VCaP (cell line): ENCODE data around the gene FBXO42.

ENCODE experiments used
- H3K27ac ChIP-seq: fragments of 450-650 bp; 2 replicates; pipeline ENCODE4 v1.5.1; 2017
- TF ChIP-seq, protein P1 (sequence below): fragments of 450-650 bp; conservative IDR thresholded peaks from 2 replicates; pipeline ENCODE4 v1.5.1; 2017; ENCODE audit warnings: mild to moderate bottlenecking, moderate library complexity

The FBXO42 gene

DNA sequence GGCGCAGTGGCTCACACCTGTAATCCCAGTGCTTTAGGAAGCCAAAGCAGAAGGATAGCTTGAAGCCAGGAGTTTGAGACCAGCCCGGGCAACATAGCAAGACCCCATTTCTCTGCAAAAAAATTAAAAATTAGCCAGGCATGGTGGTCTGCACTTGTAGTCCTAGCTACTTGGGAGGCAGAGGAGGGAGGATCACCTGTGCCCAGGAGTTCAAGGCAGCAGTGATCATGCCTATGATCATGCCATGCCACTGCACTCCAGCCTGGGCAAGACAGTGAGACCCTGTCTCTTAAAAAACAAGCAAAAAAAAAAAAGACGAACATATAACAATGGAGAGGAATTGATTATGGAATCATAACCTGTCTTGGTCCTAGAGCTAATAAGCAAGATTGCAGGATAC, 45.1 kb downstream of the FBXO42 start:
- H3K27ac ChIP-seq: no peak overlapping the region
- TF ChIP-seq, protein P1, sequence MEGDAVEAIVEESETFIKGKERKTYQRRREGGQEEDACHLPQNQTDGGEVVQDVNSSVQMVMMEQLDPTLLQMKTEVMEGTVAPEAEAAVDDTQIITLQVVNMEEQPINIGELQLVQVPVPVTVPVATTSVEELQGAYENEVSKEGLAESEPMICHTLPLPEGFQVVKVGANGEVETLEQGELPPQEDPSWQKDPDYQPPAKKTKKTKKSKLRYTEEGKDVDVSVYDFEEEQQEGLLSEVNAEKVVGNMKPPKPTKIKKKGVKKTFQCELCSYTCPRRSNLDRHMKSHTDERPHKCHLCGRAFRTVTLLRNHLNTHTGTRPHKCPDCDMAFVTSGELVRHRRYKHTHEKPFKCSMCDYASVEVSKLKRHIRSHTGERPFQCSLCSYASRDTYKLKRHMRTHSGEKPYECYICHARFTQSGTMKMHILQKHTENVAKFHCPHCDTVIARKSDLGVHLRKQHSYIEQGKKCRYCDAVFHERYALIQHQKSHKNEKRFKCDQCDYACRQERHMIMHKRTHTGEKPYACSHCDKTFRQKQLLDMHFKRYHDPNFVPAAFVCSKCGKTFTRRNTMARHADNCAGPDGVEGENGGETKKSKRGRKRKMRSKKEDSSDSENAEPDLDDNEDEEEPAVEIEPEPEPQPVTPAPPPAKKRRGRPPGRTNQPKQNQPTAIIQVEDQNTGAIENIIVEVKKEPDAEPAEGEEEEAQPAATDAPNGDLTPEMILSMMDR: no peak

DNA sequence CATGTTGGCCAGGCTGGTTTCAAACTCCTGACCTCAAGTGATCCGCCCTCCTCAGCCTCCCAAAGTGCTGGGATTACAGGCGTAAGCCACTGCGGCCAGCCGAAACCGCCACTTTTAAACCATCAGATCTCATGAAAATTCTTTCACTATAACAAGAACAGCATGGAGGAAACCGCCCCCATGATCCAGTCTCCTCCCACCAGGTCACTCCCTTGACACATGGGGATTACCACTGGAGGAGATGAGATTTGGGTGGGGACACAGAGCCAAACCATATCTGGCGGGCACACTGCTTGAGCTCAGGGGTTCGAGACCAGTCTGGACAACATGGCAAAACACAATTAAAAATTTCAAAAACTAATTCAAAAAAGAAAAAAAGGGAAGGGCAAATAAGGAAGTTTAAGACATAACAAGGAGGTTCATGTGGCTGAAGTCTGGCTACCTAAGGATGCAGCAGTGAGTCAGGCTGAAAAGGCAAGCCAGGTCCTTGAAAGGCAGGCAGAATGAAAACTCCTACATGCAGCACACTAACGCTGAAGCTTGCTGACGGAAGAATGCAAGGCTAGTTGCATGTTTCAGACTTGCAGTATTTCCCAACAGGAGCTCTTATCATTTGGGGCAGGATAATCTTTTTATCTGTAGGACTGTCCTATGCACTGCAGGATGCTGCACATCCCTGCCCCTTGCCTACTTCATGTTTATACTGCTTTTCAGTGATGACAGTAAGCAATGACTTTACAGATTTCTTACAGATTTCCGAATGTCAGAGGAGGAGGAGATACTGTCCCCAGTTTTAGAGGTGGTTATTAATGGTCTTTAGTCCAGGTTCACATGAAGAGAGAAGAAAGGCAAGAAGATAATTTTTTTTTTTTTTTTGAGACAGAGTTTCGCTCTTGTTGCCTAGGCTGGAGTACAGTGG, 49.3 kb downstream of the FBXO42 start:
- TF ChIP-seq, protein P1: no peak
- H3K27ac ChIP-seq: peak overlapping the region; percentile 47; the same call in 1 of the 2 replicates

DNA sequence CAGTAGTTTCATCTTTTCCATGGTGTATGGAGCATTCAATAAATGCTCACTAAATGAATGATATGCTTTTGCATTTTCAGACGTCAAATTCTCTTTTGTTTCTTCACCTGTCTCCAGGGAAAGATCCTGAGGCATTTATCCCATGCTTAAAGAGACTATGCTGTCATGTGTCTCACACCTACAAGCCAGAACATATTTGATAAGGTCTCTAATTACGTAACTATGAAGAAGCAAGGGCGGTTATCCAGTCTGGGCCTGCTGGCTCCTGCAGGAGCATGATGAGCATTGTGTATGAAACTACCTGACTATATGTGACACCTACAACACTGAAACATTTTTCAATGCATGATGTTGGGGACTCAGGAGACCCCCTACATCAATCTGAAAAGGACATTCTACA, 51.8 kb downstream of the FBXO42 start:
- peak overlapping the region; percentile 47 for H3K27ac ChIP-seq
- TF ChIP-seq, protein P1: no peak

DNA sequence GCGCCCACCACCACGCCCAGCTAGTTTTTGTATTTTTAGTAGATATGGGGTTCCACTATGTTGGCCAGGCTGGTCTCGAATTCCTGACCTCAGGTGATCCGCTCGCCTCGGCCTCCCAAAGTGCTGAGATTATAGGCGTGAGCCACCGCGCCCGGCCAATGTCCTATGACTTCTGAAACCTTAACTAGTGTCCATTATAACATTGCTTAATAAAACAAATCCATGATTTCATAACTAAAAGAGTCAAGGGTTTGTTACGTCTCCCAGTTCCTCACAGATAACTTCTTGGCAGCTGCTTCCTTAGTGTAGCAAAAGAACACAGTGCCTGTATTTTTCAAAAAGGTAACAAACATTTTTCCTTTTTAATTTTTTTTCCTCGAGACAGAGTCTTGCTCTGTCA, 53.6 kb downstream of the FBXO42 start:
- TF ChIP-seq, protein P1: no peak
- H3K27ac ChIP-seq: no peak overlapping the region

DNA sequence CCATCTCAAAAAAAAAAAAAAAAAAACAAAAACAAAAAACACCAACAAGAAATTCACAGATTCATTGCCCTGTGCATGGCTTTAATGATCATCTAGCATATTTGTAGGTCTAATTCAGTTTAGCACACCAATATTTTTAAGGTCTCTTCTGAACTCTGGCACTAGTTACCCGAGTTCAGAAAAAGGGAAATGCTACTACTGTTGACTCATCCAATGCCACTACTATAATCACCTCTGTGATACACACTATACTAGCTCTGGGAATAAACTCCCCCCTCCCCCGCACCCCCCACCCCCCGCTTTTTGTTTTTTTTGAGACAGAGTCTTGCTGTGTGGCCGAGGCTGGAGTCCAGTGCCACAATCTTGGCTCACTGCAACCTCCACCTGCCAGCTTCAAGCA, 55.6 kb downstream of the FBXO42 start:
- no peak overlapping the region for H3K27ac ChIP-seq
- TF ChIP-seq, protein P1: no peak

DNA sequence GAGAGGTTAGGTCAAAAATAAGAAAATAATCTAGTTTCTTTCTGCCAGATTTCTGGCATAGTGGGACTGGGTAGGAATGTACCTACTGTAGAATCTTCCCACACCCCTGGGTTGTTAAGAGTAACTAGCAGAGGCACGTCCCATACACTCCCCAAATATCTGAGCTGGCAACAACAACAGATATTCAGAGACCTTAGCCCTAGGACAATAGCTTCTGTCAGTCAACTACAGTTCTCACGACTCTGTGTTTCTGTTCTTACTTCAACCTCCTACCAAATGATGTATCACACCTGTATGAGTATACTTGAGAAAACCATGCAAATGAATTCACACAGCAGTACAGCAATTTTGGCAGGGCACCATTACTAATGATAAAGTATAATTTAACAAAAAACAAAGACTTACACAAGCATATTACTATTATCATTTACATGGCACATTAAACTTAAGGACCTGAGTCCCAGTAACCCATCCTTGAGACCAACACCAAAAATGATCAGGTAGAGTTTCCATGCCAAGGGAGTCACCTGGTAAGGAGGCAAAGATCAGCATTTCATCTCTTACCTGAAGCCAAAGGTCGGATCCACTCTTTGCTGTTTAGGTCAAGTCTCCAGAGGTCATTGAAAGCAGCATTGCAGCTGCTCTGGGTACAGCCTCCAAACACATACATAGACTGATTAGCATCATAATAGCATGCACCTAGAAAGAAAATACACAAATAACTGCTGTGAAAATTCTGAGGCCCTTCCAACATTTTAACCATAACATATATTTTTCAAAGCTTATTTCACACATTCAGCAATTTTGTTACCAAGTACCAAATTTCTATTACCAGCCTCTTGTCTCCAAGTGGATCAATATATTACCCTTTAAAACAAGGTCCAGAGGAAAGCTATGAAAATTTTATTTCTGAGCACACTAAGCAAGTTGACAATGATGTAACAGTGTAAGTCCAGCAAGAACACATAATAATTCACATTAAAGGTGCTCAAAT, 57.8 kb downstream of the FBXO42 start:
- H3K27ac ChIP-seq: no peak overlapping the region

More for the DNA sequence above, 57.8 kb downstream of the FBXO42 start:
- TF ChIP-seq, protein P1: no peak
